ENCODE results near the gene ZMYM2. TPM values are rescaled to one million over a fixed set of nuclear protein-coding genes. Genes with fewer than 3 reads are reported as not detected.

ZMYM2 gene
- total and polyA plus RNA-seq, 2 experiments from 2014 or later: 87.9 to 159 TPM

DNA sequence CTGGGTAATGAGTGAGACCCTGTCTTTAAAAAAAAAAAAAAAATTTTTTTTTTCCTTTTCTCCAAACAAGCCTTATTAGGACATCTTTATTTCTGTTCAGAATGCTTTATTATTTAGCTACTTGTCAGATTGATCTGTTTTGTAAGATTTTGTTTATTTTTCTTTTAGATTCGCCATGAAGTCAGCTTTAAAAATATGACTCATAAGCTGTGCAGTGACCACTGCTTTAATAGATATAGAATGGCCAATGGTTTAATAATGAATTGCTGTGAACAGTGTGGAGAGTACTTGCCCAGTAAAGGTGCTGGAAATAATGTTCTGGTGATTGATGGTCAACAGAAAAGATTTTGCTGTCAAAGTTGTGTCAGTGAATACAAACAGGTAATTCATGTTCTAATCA lies 47.7 kb downstream of the ZMYM2 start (continued):
- TF ChIP-seq, protein P1, sequence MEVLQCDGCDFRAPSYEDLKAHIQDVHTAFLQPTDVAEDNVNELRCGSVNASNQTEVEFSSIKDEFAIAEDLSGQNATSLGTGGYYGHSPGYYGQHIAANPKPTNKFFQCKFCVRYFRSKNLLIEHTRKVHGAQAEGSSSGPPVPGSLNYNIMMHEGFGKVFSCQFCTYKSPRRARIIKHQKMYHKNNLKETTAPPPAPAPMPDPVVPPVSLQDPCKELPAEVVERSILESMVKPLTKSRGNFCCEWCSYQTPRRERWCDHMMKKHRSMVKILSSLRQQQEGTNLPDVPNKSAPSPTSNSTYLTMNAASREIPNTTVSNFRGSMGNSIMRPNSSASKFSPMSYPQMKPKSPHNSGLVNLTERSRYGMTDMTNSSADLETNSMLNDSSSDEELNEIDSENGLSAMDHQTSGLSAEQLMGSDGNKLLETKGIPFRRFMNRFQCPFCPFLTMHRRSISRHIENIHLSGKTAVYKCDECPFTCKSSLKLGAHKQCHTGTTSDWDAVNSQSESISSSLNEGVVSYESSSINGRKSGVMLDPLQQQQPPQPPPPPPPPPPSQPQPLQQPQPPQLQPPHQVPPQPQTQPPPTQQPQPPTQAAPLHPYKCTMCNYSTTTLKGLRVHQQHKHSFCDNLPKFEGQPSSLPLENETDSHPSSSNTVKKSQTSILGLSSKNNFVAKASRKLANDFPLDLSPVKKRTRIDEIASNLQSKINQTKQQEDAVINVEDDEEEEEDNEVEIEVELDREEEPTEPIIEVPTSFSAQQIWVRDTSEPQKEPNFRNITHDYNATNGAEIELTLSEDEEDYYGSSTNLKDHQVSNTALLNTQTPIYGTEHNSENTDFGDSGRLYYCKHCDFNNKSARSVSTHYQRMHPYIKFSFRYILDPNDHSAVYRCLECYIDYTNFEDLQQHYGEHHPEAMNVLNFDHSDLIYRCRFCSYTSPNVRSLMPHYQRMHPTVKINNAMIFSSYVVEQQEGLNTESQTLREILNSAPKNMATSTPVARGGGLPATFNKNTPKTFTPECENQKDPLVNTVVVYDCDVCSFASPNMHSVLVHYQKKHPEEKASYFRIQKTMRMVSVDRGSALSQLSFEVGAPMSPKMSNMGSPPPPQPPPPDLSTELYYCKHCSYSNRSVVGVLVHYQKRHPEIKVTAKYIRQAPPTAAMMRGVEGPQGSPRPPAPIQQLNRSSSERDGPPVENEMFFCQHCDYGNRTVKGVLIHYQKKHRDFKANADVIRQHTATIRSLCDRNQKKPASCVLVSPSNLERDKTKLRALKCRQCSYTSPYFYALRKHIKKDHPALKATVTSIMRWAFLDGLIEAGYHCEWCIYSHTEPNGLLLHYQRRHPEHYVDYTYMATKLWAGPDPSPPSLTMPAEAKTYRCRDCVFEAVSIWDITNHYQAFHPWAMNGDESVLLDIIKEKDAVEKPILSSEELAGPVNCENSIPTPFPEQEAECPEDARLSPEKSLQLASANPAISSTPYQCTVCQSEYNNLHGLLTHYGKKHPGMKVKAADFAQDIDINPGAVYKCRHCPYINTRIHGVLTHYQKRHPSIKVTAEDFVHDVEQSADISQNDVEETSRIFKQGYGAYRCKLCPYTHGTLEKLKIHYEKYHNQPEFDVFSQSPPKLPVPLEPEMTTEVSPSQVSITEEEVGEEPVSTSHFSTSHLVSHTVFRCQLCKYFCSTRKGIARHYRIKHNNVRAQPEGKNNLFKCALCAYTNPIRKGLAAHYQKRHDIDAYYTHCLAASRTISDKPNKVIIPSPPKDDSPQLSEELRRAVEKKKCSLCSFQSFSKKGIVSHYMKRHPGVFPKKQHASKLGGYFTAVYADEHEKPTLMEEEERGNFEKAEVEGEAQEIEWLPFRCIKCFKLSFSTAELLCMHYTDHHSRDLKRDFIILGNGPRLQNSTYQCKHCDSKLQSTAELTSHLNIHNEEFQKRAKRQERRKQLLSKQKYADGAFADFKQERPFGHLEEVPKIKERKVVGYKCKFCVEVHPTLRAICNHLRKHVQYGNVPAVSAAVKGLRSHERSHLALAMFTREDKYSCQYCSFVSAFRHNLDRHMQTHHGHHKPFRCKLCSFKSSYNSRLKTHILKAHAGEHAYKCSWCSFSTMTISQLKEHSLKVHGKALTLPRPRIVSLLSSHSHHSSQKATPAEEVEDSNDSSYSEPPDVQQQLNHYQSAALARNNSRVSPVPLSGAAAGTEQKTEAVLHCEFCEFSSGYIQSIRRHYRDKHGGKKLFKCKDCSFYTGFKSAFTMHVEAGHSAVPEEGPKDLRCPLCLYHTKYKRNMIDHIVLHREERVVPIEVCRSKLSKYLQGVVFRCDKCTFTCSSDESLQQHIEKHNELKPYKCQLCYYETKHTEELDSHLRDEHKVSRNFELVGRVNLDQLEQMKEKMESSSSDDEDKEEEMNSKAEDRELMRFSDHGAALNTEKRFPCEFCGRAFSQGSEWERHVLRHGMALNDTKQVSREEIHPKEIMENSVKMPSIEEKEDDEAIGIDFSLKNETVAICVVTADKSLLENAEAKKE (CRISPR knock-in tag; IDR thresholded peaks at IDR 0.05): no peak

DNA sequence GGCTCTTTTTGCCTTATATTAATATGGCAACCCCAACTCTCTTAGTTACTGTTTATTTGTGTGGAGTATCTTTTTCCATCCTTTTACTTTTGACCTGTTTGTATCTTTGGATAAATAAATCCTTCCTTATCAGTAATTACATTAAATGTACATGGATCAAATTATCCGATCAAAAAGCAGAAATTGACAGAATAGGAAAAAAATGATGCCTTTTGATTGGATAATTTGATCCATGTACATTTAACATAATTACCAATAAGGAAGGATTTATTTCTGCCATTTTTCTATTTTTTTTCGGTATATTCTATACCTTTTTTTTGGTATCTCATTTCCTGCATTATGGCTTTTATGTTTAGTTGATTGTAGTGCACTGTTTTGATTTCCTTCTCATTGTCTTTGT lies 57.2 kb downstream of the ZMYM2 start:
- Histone ChIP-seq H4K20me1 (replicated peaks; ENCODE audit: insufficient read depth) (peaks cover 35% of the 10 kb centered on the region), H3K9me2 (ENCODE audit: insufficient read depth) (no peaks in the 10 kb centered on the region), H3K4me2 (no peak overlapping the region), H2AFZ (no peak overlapping the region), H3K36me3 (ENCODE audit: insufficient read depth) (no peaks in the 10 kb centered on the region; the same call in 1 of the 2 replicates), H3K27me3 (ENCODE audit: insufficient read depth) (no peaks in the 10 kb centered on the region), H3K4me1 (ENCODE audit: insufficient read depth) (peaks cover 12% of the 10 kb centered on the region), H3K4me3 (no peak overlapping the region), H3F3A (replicated peaks; ENCODE audit: low read depth) (no peaks in the 10 kb centered on the region), H3K27ac (ENCODE audit: low read depth) (no peak overlapping the region), H3K79me2 (replicated peaks; ENCODE audit: insufficient read depth) (peaks cover 99% of the 10 kb centered on the region)
- H3K4me1 Mint-ChIP-seq: peaks cover 34% of the 10 kb centered on the region
- no peak overlapping the region for H3K27ac Mint-ChIP-seq
- no peak overlapping the region for H3K4me3 Mint-ChIP-seq
- no peaks in the 10 kb centered on the region for H3K9me3 Mint-ChIP-seq
- peaks cover 5% of the 10 kb centered on the region for H3K27me3 Mint-ChIP-seq (ENCODE audit: insufficient read depth, low read depth, poor library complexity)
- H3K36me3 Mint-ChIP-seq (ENCODE audit: low read depth): peaks cover 61% of the 10 kb centered on the region
- TF ChIP-seq NANOG (IDR thresholded peaks at IDR 0.05; ENCODE audit: borderline replicate concordance): no peak
- TF ChIP-seq EZH2phosphoT487 (IDR thresholded peaks at IDR 0.05; ENCODE audit: unreplicated experiment): no peak
- no peak for TF ChIP-seq CREB1 (CRISPR knock-in tag; IDR thresholded peaks at IDR 0.05; ENCODE audit: low read depth)
- no peak for TF ChIP-seq ZNF114 (CRISPR knock-in tag; IDR thresholded peaks at IDR 0.05)
- no peak for DNase-seq (ENCODE audit: low spot score)
- ATAC-seq: no peak

All from GM23338 (cell line).